MM.1S (cell line): Measurements from ENCODE around the gene POLR3E.

Experiments
- EZH2 ChIP-seq: fragments of 300-600 bp; sonication (generic); optimal IDR thresholded peaks from 2 replicates; pipeline ENCODE3; 2017; ENCODE audit warnings: low read depth, mild to moderate bottlenecking, antibody characterized with exemption, low read length, mixed read lengths
- EZH2phosphoT487 ChIP-seq: fragments of 300-600 bp; sonication (generic); IDR thresholded peaks from 2 replicates; pipeline ENCODE4 v1.6.1; 2018; ENCODE audit warnings: antibody characterized with exemption, low read length
- TF ChIP-seq, protein P1 (sequence below): fragments of 300-600 bp; sonication (generic); IDR thresholded peaks from 2 replicates; pipeline ENCODE4 v1.5.1; 2016; ENCODE audit warnings: antibody characterized with exemption, low read length, mixed read lengths

DNA sequence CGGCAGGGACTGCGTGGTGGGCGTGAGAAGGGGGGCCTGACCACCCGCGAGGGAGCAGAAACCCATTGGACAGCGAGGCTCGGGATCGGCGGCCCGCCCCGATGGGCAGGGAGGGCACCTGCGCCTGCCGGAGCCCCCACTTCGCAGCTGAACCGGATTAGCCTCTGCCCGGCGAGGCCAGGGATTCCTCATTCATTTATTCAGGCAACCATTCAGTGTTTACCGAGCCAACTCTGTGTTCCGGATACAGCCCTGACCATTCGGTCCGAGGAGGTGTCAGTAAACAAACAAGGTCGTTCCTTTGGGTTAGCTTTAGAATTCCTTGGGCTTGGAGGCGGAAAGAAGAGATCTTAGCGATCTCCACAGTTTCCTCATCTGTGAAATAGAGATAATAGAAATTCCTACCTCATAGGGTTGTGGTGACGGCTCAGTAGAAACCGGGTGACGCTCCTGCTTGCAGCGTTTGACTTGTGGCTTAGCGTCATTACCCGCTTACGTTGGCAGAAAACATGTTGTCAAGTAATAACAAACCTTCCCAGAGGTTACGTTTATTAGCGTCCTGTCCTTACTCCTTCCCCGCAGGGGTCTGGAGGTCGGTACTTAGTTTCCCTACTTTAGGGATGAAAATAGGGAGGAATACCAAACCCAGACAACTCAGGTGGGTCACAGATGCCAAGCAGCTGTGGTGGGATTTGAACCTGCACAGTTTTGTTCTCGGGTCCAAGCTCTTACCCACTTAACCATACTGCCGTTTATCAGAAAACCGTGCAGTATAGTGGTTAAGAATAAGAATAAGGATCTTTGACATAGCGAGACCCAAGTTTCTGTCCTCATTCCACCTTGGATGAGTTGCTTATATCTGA is 893 bp downstream of the POLR3E start:
- TF ChIP-seq, protein P1, sequence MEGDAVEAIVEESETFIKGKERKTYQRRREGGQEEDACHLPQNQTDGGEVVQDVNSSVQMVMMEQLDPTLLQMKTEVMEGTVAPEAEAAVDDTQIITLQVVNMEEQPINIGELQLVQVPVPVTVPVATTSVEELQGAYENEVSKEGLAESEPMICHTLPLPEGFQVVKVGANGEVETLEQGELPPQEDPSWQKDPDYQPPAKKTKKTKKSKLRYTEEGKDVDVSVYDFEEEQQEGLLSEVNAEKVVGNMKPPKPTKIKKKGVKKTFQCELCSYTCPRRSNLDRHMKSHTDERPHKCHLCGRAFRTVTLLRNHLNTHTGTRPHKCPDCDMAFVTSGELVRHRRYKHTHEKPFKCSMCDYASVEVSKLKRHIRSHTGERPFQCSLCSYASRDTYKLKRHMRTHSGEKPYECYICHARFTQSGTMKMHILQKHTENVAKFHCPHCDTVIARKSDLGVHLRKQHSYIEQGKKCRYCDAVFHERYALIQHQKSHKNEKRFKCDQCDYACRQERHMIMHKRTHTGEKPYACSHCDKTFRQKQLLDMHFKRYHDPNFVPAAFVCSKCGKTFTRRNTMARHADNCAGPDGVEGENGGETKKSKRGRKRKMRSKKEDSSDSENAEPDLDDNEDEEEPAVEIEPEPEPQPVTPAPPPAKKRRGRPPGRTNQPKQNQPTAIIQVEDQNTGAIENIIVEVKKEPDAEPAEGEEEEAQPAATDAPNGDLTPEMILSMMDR: no peak
- TF ChIP-seq EZH2 (no peak), EZH2phosphoT487 (no peak)
